Transverse colon (tissue), 4 donors: ENCODE data around the gene ABCA5.

Source experiments
- CTCF ChIP-seq, 5 experiments: fragments of 200-600 bp in 3 of 5; fragments of 450-650 bp in 2 of 5; sonication (generic) in 3 of 5; IDR thresholded peaks; 1 replicate in 2 of 5; 2 replicates in 3 of 5; pipeline ENCODE4 v1.5.1; 2016 to 2017; ENCODE audit warnings: antibody characterized with exemption in 5 of 5, inconsistent platforms in 3 of 5, mild to moderate bottlenecking in 2 of 5, moderate library complexity in 1 of 5
- EP300 ChIP-seq: sonication (generic); formaldehyde crosslinking; IDR thresholded peaks from one replicate; pipeline ENCODE4 v1.6.1; 2017; ENCODE audit warnings: antibody characterized with exemption, low read depth
- POLR2AphosphoS5 ChIP-seq, 3 donors: sonication (generic); formaldehyde crosslinking; IDR thresholded peaks; one replicate each; pipeline ENCODE4 v1.6.1; 2016; ENCODE audit warnings: antibody characterized with exemption in 3 of 3

DNA sequence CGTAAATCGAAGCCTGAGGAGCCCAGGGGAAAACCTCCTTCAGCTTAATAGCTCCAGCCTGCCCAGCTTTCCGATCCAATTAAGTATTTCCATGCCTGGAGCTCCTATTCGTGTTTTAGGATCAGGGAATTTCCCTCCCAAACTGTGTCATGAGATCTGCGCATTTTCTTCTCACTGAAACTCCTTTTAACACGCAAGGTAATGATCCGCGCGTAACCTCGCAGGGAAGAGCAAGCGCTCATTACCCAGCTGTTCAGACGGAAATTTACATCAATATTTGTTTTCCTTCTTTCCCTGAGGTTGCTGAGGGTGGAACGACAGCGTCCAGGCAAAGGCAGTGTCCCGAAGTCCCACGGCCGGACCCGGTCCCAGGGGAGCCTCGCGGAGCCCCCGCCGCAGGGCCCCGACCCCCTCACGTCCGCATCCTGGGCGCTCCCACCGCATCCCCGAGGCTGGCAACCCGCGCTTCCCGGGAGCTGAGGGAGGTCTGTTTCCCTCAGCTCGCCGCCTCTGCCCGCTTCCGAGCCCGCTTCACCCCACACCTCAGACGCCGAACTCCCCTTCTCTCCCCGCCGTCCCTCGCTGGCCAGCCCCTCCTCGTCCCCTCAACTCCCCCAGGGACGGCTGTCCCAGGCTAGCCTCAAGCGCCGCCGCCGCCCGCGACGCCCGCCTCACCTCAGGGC is 415 bp downstream of the ABCA5 start:
- TF ChIP-seq CTCF (IDR thresholded peaks at IDR 0.05) (no peak), EP300 (no peak), POLR2AphosphoS5 (IDR thresholded peaks at IDR 0.05) (no peak)
